K562 (cell line): ENCODE results near the gene STX11. TPM values are rescaled to one million over a fixed set of nuclear protein-coding genes. Genes with fewer than 3 reads are reported as not detected.
A peak's percentile ranks its signal among the peaks of the same experiment; 100 is the strongest.

Experiments
- ATAC-seq: fragments of 200-7000 bp; cut with Tn5 transposase; 3 replicates; pipeline ENCODE4 v1.9.1; 2020; ENCODE audit warnings: moderate library complexity
- BruUV-seq: library from RNA; stranded (reverse); fragments of 400-500 nt; replicated peaks from 2 replicates; lab custom pipeline; 2021; lab: Mats Ljungman, UMichigan
- CTCF ChIA-PET: fragments of 300-600 bp; formaldehyde crosslinking; extraction: SDS; loops from one replicate; lab custom pipeline; 2021; ENCODE audit warnings: low intra/inter-chr PET ratio; lab: Yijun Ruan, JAX
- POLR2A ChIA-PET: fragments of 300-600, 350-650 bp; sonication (Branson Sonifier 250); formaldehyde crosslinking; extraction: SDS; loops from one replicate; lab custom pipeline; 2021; ENCODE audit warnings: antibody characterized with exemption, inconsistent platforms; lab: Yijun Ruan, JAX
- DNase-seq, 4 experiments: peaks; one replicate each; pipeline versions ENCODE4 v3.0.0 to v3.0.0-alpha.2; 2011 to 2018; ENCODE audit warnings: low spot score in 3 of 4, mixed read lengths in 3 of 4; ENCODE audit errors: extremely low read depth in 1 of 4
- FAIRE-seq: peaks from 2 replicates; lab custom pipeline; 2011; peaks lifted over from hg19 to GRCh38; lab: Jason Lieb, UNC
- H2AFZ ChIP-seq: 2 replicates; pipeline ENCODE4 v1.6.0; 2011; ENCODE audit warnings: low read depth, low read length, control low read depth, inconsistent platforms
- H3K27ac ChIP-seq: fragments of 200-600 bp; 3 replicates; pipeline ENCODE4 v1.8.0; 2011; ENCODE audit warnings: low read depth, mild to moderate bottlenecking, control low read depth, inconsistent platforms, low read length, moderate library complexity, mixed read lengths; ENCODE audit errors: extremely low read depth
- H3K27me3 ChIP-seq, 2 experiments: fragments of 300-600 bp in 1 of 2; 2 replicates in 1 of 2; 3 replicates in 1 of 2; pipeline versions ENCODE4 v1.6.0 to v1.8.0; 2011; ENCODE audit warnings: inconsistent platforms in 2 of 2, low read length in 2 of 2, mild to moderate bottlenecking in 1 of 2, mixed read lengths in 1 of 2, moderate library complexity in 1 of 2; ENCODE audit not compliant: control insufficient read depth in 2 of 2, insufficient read depth in 2 of 2
- H3K36me3 ChIP-seq: fragments of 300-600 bp; 3 replicates; pipeline ENCODE4 v1.8.0; 2011; ENCODE audit warnings: mild to moderate bottlenecking, low read length, inconsistent platforms; ENCODE audit not compliant: control insufficient read depth, insufficient read depth
- H3K4me1 ChIP-seq, 2 experiments: fragments of 200-600 bp in 1 of 2; replicated peaks in 1 of 2; 2 replicates in 1 of 2; 3 replicates in 1 of 2; pipeline versions ENCODE4 v1.5.1 to v1.8.0; 2011; ENCODE audit warnings: inconsistent platforms in 2 of 2, low read length in 2 of 2, mild to moderate bottlenecking in 1 of 2, mixed read lengths in 1 of 2, moderate library complexity in 1 of 2; ENCODE audit not compliant: control insufficient read depth in 2 of 2, insufficient read depth in 2 of 2
- H3K4me2 ChIP-seq: 2 replicates; pipeline ENCODE4 v1.6.1; 2011; ENCODE audit warnings: low read length, control low read depth, inconsistent platforms, mixed read lengths; ENCODE audit not compliant: insufficient read depth
- H3K4me3 ChIP-seq: fragments of 200-600 bp; sonication (generic), shearing (Covaris generic); 2 replicates; pipeline ENCODE4 v1.5.1; 2016; ENCODE audit warnings: control low read depth, inconsistent platforms
- H3K79me2 ChIP-seq: fragments of 200-600 bp; 3 replicates; pipeline ENCODE4 v1.8.0; 2011; ENCODE audit warnings: low read length, inconsistent platforms; ENCODE audit not compliant: control insufficient read depth, insufficient read depth
- H3K9ac ChIP-seq, 2 experiments: 2 replicates each; pipeline versions ENCODE4 v1.6.0 to v1.6.1; 2011; ENCODE audit warnings: low read depth in 2 of 2, low read length in 2 of 2, control low read depth in 1 of 2, inconsistent platforms in 1 of 2, mild to moderate bottlenecking in 1 of 2, mixed read lengths in 1 of 2; ENCODE audit not compliant: insufficient read depth in 1 of 2
- H3K9me1 ChIP-seq: one replicate; pipeline ENCODE4 v1.6.0; 2011; ENCODE audit warnings: inconsistent platforms, mild to moderate bottlenecking, low read length, moderate library complexity; ENCODE audit not compliant: control insufficient read depth, insufficient read depth
- H3K9me3 ChIP-seq: replicated peaks from 2 replicates; pipeline ENCODE4 v1.5.1; 2011; ENCODE audit warnings: low read depth, low read length, inconsistent platforms; ENCODE audit not compliant: control insufficient read depth, insufficient read depth
- H4K20me1 ChIP-seq: replicated peaks from 2 replicates; pipeline ENCODE4 v1.6.1; 2011; ENCODE audit warnings: low read length, inconsistent platforms, mixed read lengths; ENCODE audit not compliant: control insufficient read depth, insufficient read depth
- CEBPB ChIP-seq: fragments of 450-650 bp; IDR thresholded peaks from 2 replicates; pipeline ENCODE4 v1.6.1; 2016; ENCODE audit warnings: missing genetic modification characterization, missing compliant biosample characterization
- GABPA ChIP-seq: fragments of 200-800 bp; sonication (Bioruptor generic); conservative IDR thresholded peaks from 2 replicates; pipeline ENCODE4 v1.6.1; 2016; ENCODE audit warnings: low read depth, missing genetic modification characterization, missing compliant biosample characterization
- HES1 ChIP-seq: fragments of 450-650 bp; IDR thresholded peaks from 2 replicates; pipeline ENCODE4 v1.6.1; 2016; ENCODE audit warnings: low read depth, mild to moderate bottlenecking, moderate library complexity
- SREBF1 ChIP-seq: fragments of 150-350 bp; IDR thresholded peaks from 2 replicates; pipeline ENCODE4 v1.6.1; 2014; ENCODE audit warnings: antibody characterized with exemption, low read depth, low read length, borderline replicate concordance
- ZNF445 ChIP-seq: fragments of 250-450 bp; sonication (Bioruptor Pico); IDR thresholded peaks from 2 replicates; pipeline ENCODE4 v1.4.0; 2020; ENCODE audit warnings: low read depth, mild to moderate bottlenecking, moderate library complexity
- WGBS: fragments of 100-300 bp; shearing (Covaris generic); methylation state at CpG from one replicate; pipeline ENCODE4 v1.1.6; 2016; ENCODE audit warnings: low coverage, mixed read lengths; ENCODE audit not compliant: insufficient coverage; ENCODE audit errors: missing lambda C conversion rate; 5-methylcytosine and 5-hydroxymethylcytosine counted together
- in situ Hi-C: fragments of 300-500 bp; cut with MboI; formaldehyde crosslinking; loops from 4 replicates; pipeline ENCODE4 v1.15.0; 2018; ENCODE audit warnings: inconsistent platforms, mixed read lengths
- intact Hi-C: fragments of 100-400 bp; cut with micrococcal nuclease; formaldehyde crosslinking; loops from 2 replicates; pipeline ENCODE4 v1.14.2; 2022
- polyA plus RNA-seq, 8 experiments: library from polyadenylated mRNA; depleted of rRNA in 4 of 8; stranded (reverse) in 5 of 8; unstranded in 3 of 8; fragments of >200 nt; fragmentation: Nextera tagmentation in 2 of 8; fragmentation: Illumina TruSeq in 1 of 8; extraction: Ambion mirVana in 2 of 8; extraction: Trizol in 1 of 8; gene quantifications; 2 replicates each; pipeline versions ENCODE4 v1.2.1 to v1.2.3, GENCODE V29; 2011 to 2014; ENCODE audit warnings: inconsistent platforms in 1 of 8, missing spikeins in 1 of 8
- total RNA-seq, 7 experiments: library from RNA; depleted of rRNA in 6 of 7; stranded (reverse); fragments of >200 nt in 6 of 7; fragmentation: Illumina TruSeq in 2 of 7; extraction: Trizol in 2 of 7; gene quantifications; 2 replicates each; pipeline versions ENCODE4 v1.2.1 to v1.2.3, GENCODE V29; 2011 to 2021; ENCODE audit warnings: low replicate concordance in 1 of 7

STX11 gene
- total and polyA plus RNA-seq, 9 of the 15 experiments (the other 6 are each of a cell fraction or from before 2014, with no cell fraction given): 0.06 to 0.73 (median 0.40) TPM

GRCh38 chr6:144161975-144162374 lies 11.7 kb downstream of the STX11 start (continued):
- no peak for TF ChIP-seq SREBF1
- TF ChIP-seq HES1: no peak

- Histone ChIP-seq H3K4me1 (no peaks in the 10 kb centered on the region), H4K20me1 (no peaks in the 10 kb centered on the region), H3K79me2 (no peaks in the 10 kb centered on the region), H3K9ac (no peak overlapping the region), H3K9me3 (no peaks in the 10 kb centered on the region), H3K4me2 (no peak overlapping the region), H3K27ac (no peak overlapping the region), H3K4me3 (no peak overlapping the region), H3K36me3 (no peaks in the 10 kb centered on the region), H3K9me1 (no peaks in the 10 kb centered on the region), H2AFZ (no peak overlapping the region), H3K27me3 (peaks cover 0 to 2% of the 10 kb centered on the region in 2 experiments; a peak in 1 of 5 replicates)
- 19% methylated on average over 7 of the region's 7 CpGs for WGBS
- ATAC-seq: no peak
- CTCF ChIA-PET: no interaction called here
- POLR2A ChIA-PET: interaction anchor here (1.0 kb wide), 1 partner anchor 22 kb away, joined by 3 read pairs; no protein-coding TSS in a partner anchor
- TF ChIP-seq ZNF445 (CRISPR knock-in tag) (no peak), CEBPB (peak; percentile 81), GABPA (tag) (no peak)
- in situ Hi-C loops: no loop called here
- no peak for FAIRE-seq
- BruUV-seq: no TSS peak
- intact Hi-C loops: no loop called here
- DNase-seq: no peak
Measured at GRCh38 chr6:144162977-144163376, 12.7 kb downstream of the STX11 start.
